Testis (tissue), 3 donors: ENCODE results near the gene TUBB2B. TPM values are rescaled to one million over a fixed set of nuclear protein-coding genes. Genes with fewer than 3 reads are reported as not detected.

ENCODE experiments used
- DNase-seq: peaks from one replicate; pipeline ENCODE4 v3.0.0-alpha.2; 2019
- H3K27ac ChIP-seq, 2 donors: fragments of 200-600 bp; sonication (generic); one replicate each; pipeline ENCODE4 v1.5.1; 2019
- H3K27me3 ChIP-seq: fragments of 200-600 bp; sonication (generic); one replicate; pipeline ENCODE4 v1.5.1; 2019
- H3K36me3 ChIP-seq: fragments of 200-600 bp; sonication (generic); one replicate; pipeline ENCODE4 v1.5.1; 2017; ENCODE audit warnings: low read depth; ENCODE audit errors: missing control alignments
- H3K4me1 ChIP-seq: fragments of 200-600 bp; sonication (generic); one replicate; pipeline ENCODE4 v1.5.1; 2019
- H3K4me3 ChIP-seq, 2 donors: fragments of 200-600 bp; sonication (generic); one replicate each; pipeline ENCODE4 v1.5.1; 2017 to 2019
- H3K9me3 ChIP-seq: fragments of 200-600 bp; sonication (generic); one replicate; pipeline ENCODE4 v1.5.1; 2017
- POLR2A ChIP-seq: fragments of 450-650 bp; IDR thresholded peaks from one replicate; pipeline ENCODE4 v1.6.1; 2017; ENCODE audit warnings: antibody characterized with exemption, mild to moderate bottlenecking, moderate library complexity
- WGBS, 2 donors: methylation state at CpG; one replicate each; pipeline ENCODE4 v1.1.5; 2018; 5-methylcytosine and 5-hydroxymethylcytosine counted together
- intact Hi-C: fragments of 100-400 bp; cut with DNase I; formaldehyde crosslinking; loops from one replicate; pipeline ENCODE4 v1.15.1; 2023; ENCODE audit warnings: low total_unique reads
- polyA plus RNA-seq: library from polyadenylated mRNA; stranded (reverse); fragments of 350-450 nt; fragmentation: Illumina TruSeq; extraction: RNeasy Lipid Tissue Mini Kit (QIAGEN cat#74804); gene quantifications from one replicate; pipeline ENCODE4 v1.2.3, GENCODE V29; 2014; ENCODE audit warnings: low read depth, low replicate concordance; ENCODE audit not compliant: insufficient read depth
- total RNA-seq, 2 donors: library from RNA; depleted of rRNA; stranded (reverse); fragments of >200 nt; gene quantifications; one replicate each; pipeline ENCODE4 v1.2.3, GENCODE V29; 2016
- TF ChIP-seq, protein P1 (sequence below), 3 experiments: fragments of 450-650 bp in 2 of 3; fragments of 200-600 bp in 1 of 3; sonication (generic) in 1 of 3; IDR thresholded peaks; one replicate each; pipeline ENCODE4 v1.5.1; 2016 to 2019; ENCODE audit warnings: antibody characterized with exemption in 3 of 3, mild to moderate bottlenecking in 2 of 3, moderate library complexity in 1 of 3

Gene TUBB2B
- total and polyA plus RNA-seq, 3 donors from 2014 or later: 1.6 to 3.6 (median 2.2) TPM

DNA sequence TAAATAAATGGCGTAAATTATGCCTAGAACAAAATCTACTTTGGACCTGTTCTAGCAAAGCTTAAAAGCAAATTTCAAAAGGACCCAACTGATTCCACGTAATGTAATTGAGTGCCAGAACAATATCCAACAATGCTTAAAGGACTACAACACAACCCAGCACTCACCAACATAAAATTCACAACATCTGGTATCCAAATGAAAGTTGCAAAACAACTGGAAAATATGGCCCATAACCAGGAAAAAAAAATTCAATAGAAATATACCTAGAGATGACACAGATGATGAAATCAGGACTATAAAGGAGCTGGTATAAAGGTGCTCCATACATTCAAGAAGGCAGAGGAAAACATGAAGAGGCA is 14.1 kb downstream of the TUBB2B start:
- 92 to 95% methylated on average over 2 of the region's 2 CpGs for WGBS, 2 donors
- H3K9me3 ChIP-seq: no peaks in the 10 kb centered on the region

DNA sequence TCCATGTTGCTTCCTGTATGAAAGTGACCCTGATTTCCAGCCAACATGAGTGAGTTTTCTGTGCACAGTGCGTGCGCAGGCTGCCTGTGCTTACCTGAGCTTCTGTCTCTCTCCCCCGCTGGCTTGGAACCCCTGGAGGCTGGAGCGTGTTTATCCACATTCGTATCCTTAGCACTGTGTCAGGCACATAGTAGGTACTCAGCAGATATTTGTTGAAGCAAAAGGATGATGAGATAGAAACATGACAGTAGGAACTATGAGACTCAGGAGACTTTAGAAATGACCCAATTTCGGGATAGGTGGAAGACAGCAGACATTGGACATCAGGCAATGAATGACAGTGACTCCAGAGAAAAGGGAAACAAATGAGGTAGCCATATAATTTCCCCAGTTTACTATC is 15.2 kb downstream of the TUBB2B start:
- Histone ChIP-seq H3K9me3 (no peaks in the 10 kb centered on the region), H3K27me3 (no peaks in the 10 kb centered on the region), H3K36me3 (no peaks in the 10 kb centered on the region), H3K4me1 (no peaks in the 10 kb centered on the region), H3K4me3 (no peak overlapping the region), H3K27ac (no peak overlapping the region)
- intact Hi-C loops: no loop called here
- no peak for DNase-seq
- TF ChIP-seq, protein P1, sequence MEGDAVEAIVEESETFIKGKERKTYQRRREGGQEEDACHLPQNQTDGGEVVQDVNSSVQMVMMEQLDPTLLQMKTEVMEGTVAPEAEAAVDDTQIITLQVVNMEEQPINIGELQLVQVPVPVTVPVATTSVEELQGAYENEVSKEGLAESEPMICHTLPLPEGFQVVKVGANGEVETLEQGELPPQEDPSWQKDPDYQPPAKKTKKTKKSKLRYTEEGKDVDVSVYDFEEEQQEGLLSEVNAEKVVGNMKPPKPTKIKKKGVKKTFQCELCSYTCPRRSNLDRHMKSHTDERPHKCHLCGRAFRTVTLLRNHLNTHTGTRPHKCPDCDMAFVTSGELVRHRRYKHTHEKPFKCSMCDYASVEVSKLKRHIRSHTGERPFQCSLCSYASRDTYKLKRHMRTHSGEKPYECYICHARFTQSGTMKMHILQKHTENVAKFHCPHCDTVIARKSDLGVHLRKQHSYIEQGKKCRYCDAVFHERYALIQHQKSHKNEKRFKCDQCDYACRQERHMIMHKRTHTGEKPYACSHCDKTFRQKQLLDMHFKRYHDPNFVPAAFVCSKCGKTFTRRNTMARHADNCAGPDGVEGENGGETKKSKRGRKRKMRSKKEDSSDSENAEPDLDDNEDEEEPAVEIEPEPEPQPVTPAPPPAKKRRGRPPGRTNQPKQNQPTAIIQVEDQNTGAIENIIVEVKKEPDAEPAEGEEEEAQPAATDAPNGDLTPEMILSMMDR (IDR thresholded peaks at IDR 0.05): no peak
- TF ChIP-seq POLR2A: no peak
- WGBS, 2 donors: 84 to 96% methylated on average over 6 of the region's 6 CpGs

More for the DNA sequence above, 14.1 kb downstream of the TUBB2B start:
- Histone ChIP-seq H3K27me3 (no peaks in the 10 kb centered on the region), H3K27ac (no peak overlapping the region), H3K4me3 (no peak overlapping the region), H3K36me3 (no peaks in the 10 kb centered on the region), H3K4me1 (no peaks in the 10 kb centered on the region)
- intact Hi-C loops: no loop called here
- no peak for DNase-seq
- TF ChIP-seq, protein P1 (IDR thresholded peaks at IDR 0.05): no peak
- TF ChIP-seq POLR2A: no peak

DNA sequence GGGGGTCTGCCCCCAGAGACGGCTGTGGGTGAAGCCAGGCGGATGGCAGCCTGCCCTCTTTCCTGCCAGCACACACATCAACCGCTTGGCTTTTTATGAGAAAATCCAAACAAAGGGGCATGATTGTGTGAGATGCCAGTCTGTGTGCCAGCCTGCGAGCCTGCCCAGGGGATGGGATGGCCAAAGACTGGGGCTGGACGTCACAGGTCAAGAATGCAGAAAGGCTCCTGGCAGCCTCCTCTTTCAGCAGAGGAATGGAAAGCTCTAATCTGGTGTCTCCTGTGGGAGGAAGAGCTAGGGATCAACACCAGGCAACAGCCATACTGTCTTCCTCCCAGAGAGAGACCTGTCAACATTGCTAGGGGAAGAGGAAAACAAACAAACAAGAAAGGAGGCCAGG is 15.8 kb downstream of the TUBB2B start:
- Histone ChIP-seq H3K36me3 (no peaks in the 10 kb centered on the region), H3K4me3 (no peak overlapping the region), H3K27ac (no peak overlapping the region), H3K27me3 (no peaks in the 10 kb centered on the region), H3K9me3 (no peaks in the 10 kb centered on the region), H3K4me1 (no peaks in the 10 kb centered on the region)
- no peak for DNase-seq
- TF ChIP-seq, protein P1 (IDR thresholded peaks at IDR 0.05): no peak
- TF ChIP-seq POLR2A: no peak
- WGBS, 2 donors: 57 to 81% methylated on average over 5 of the region's 5 CpGs
- intact Hi-C loops: no loop called here

DNA sequence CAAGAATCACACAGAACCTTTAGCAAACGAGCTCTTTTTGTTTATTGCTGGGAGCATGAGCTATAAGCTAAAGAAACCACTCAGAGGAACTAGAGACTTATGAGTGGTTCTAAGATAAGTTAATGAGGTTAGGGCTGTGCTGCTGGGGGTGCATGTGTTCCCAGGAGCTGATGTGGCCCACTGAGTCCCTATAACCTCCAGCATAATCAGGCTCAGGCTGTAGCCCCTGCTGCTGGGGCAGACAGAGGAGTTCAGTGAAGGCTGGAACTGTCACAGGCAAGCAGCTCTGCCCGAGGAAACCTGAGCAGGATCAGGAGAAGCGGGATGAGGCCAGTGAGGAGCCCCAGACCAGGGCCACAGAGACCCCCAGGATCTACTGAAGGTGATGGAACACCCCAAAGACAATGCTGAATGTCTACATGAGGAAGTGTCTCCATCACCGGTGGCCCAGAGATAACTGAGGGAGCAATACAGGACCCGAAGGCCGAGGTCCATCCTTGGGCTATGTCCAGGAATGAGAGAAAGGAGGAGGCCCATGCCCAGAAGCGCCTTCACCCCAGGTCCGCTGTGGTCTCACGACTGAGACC is 17.3 kb downstream of the TUBB2B start:
- Histone ChIP-seq H3K27ac (no peak overlapping the region), H3K36me3 (no peaks in the 10 kb centered on the region), H3K9me3 (no peaks in the 10 kb centered on the region), H3K4me3 (no peak overlapping the region), H3K4me1 (no peaks in the 10 kb centered on the region), H3K27me3 (no peaks in the 10 kb centered on the region)
- WGBS, 2 donors: 80 to 83% methylated on average over 9 of the region's 9 CpGs
- TF ChIP-seq POLR2A: no peak
- TF ChIP-seq, protein P1 (IDR thresholded peaks at IDR 0.05): no peak
- intact Hi-C loops: no loop called here
- DNase-seq: no peak
